K562 (cell line): ENCODE results near the gene TLDC2. TPM values are rescaled to one million over a fixed set of nuclear protein-coding genes. Genes with fewer than 3 reads are reported as not detected.

Experiments used
- ATAC-seq: fragments of 200-7000 bp; cut with Tn5 transposase; 3 replicates; pipeline ENCODE4 v1.9.1; 2020; ENCODE audit warnings: moderate library complexity
- BruUV-seq: library from RNA; stranded (reverse); fragments of 400-500 nt; replicated peaks from 2 replicates; lab custom pipeline; 2021; lab: Mats Ljungman, UMichigan
- CTCF ChIA-PET: fragments of 300-600 bp; formaldehyde crosslinking; extraction: SDS; loops from one replicate; lab custom pipeline; 2021; ENCODE audit warnings: low intra/inter-chr PET ratio; lab: Yijun Ruan, JAX
- POLR2A ChIA-PET: fragments of 300-600, 350-650 bp; sonication (Branson Sonifier 250); formaldehyde crosslinking; extraction: SDS; loops from one replicate; lab custom pipeline; 2021; ENCODE audit warnings: antibody characterized with exemption, inconsistent platforms; lab: Yijun Ruan, JAX
- DNase-seq, 4 experiments: peaks; one replicate each; pipeline versions ENCODE4 v3.0.0 to v3.0.0-alpha.2; 2011 to 2018; ENCODE audit warnings: low spot score in 3 of 4, mixed read lengths in 3 of 4; ENCODE audit errors: extremely low read depth in 1 of 4
- FAIRE-seq: peaks from 2 replicates; lab custom pipeline; 2011; peaks lifted over from hg19 to GRCh38; lab: Jason Lieb, UNC
- H2AFZ ChIP-seq: 2 replicates; pipeline ENCODE4 v1.6.0; 2011; ENCODE audit warnings: low read depth, low read length, control low read depth, inconsistent platforms
- H3K27ac ChIP-seq: fragments of 200-600 bp; 3 replicates; pipeline ENCODE4 v1.8.0; 2011; ENCODE audit warnings: low read depth, mild to moderate bottlenecking, control low read depth, inconsistent platforms, low read length, moderate library complexity, mixed read lengths; ENCODE audit errors: extremely low read depth
- H3K27me3 ChIP-seq, 2 experiments: fragments of 300-600 bp in 1 of 2; 2 replicates in 1 of 2; 3 replicates in 1 of 2; pipeline versions ENCODE4 v1.6.0 to v1.8.0; 2011; ENCODE audit warnings: inconsistent platforms in 2 of 2, low read length in 2 of 2, mild to moderate bottlenecking in 1 of 2, mixed read lengths in 1 of 2, moderate library complexity in 1 of 2; ENCODE audit not compliant: control insufficient read depth in 2 of 2, insufficient read depth in 2 of 2
- H3K36me3 ChIP-seq: fragments of 300-600 bp; 3 replicates; pipeline ENCODE4 v1.8.0; 2011; ENCODE audit warnings: mild to moderate bottlenecking, low read length, inconsistent platforms; ENCODE audit not compliant: control insufficient read depth, insufficient read depth
- H3K4me1 ChIP-seq, 2 experiments: fragments of 200-600 bp in 1 of 2; replicated peaks in 1 of 2; 2 replicates in 1 of 2; 3 replicates in 1 of 2; pipeline versions ENCODE4 v1.5.1 to v1.8.0; 2011; ENCODE audit warnings: inconsistent platforms in 2 of 2, low read length in 2 of 2, mild to moderate bottlenecking in 1 of 2, mixed read lengths in 1 of 2, moderate library complexity in 1 of 2; ENCODE audit not compliant: control insufficient read depth in 2 of 2, insufficient read depth in 2 of 2
- H3K4me2 ChIP-seq: 2 replicates; pipeline ENCODE4 v1.6.1; 2011; ENCODE audit warnings: low read length, control low read depth, inconsistent platforms, mixed read lengths; ENCODE audit not compliant: insufficient read depth
- H3K4me3 ChIP-seq: fragments of 200-600 bp; sonication (generic), shearing (Covaris generic); 2 replicates; pipeline ENCODE4 v1.5.1; 2016; ENCODE audit warnings: control low read depth, inconsistent platforms
- H3K79me2 ChIP-seq: fragments of 200-600 bp; 3 replicates; pipeline ENCODE4 v1.8.0; 2011; ENCODE audit warnings: low read length, inconsistent platforms; ENCODE audit not compliant: control insufficient read depth, insufficient read depth
- H3K9ac ChIP-seq, 2 experiments: 2 replicates each; pipeline versions ENCODE4 v1.6.0 to v1.6.1; 2011; ENCODE audit warnings: low read depth in 2 of 2, low read length in 2 of 2, control low read depth in 1 of 2, inconsistent platforms in 1 of 2, mild to moderate bottlenecking in 1 of 2, mixed read lengths in 1 of 2; ENCODE audit not compliant: insufficient read depth in 1 of 2
- H3K9me1 ChIP-seq: one replicate; pipeline ENCODE4 v1.6.0; 2011; ENCODE audit warnings: inconsistent platforms, mild to moderate bottlenecking, low read length, moderate library complexity; ENCODE audit not compliant: control insufficient read depth, insufficient read depth
- H3K9me3 ChIP-seq: replicated peaks from 2 replicates; pipeline ENCODE4 v1.5.1; 2011; ENCODE audit warnings: low read depth, low read length, inconsistent platforms; ENCODE audit not compliant: control insufficient read depth, insufficient read depth
- H4K20me1 ChIP-seq: replicated peaks from 2 replicates; pipeline ENCODE4 v1.6.1; 2011; ENCODE audit warnings: low read length, inconsistent platforms, mixed read lengths; ENCODE audit not compliant: control insufficient read depth, insufficient read depth
- CEBPG ChIP-seq, 3 experiments: fragments of 200-800 bp in 1 of 3; sonication (Bioruptor generic) in 1 of 3; sonication (generic) in 1 of 3; formaldehyde crosslinking in 1 of 3; IDR thresholded peaks in 2 of 3; conservative IDR thresholded peaks in 1 of 3; 2 replicates each; pipeline versions ENCODE4 v1.6.1 to v1.8.0; 2016 to 2022; ENCODE audit warnings: missing compliant biosample characterization in 2 of 3, missing genetic modification characterization in 2 of 3, mild to moderate bottlenecking in 1 of 3, missing genetic modification reagents in 1 of 3
- ELF1 ChIP-seq: fragments of 200-800 bp; sonication (Bioruptor generic); IDR thresholded peaks from 2 replicates; pipeline ENCODE4 v1.6.1; 2016; ENCODE audit warnings: missing genetic modification characterization, missing compliant biosample characterization
- EP300 ChIP-seq: IDR thresholded peaks from 2 replicates; pipeline ENCODE4 v1.6.1; 2012; ENCODE audit warnings: low read length, improper control_type of control experiment
- ZBTB7A ChIP-seq: IDR thresholded peaks from 2 replicates; pipeline ENCODE4 v1.6.1; 2011; ENCODE audit warnings: low read depth, mild to moderate bottlenecking, low read length, moderate library complexity, borderline replicate concordance; ENCODE audit not compliant: control insufficient read depth
- ZNF668 ChIP-seq: fragments of 250-450 bp; sonication (Bioruptor Pico); IDR thresholded peaks from 2 replicates; pipeline ENCODE4 v1.8.0; 2022; ENCODE audit warnings: mild to moderate bottlenecking, inconsistent platforms
- in situ Hi-C: fragments of 300-500 bp; cut with MboI; formaldehyde crosslinking; loops from 4 replicates; pipeline ENCODE4 v1.15.0; 2018; ENCODE audit warnings: inconsistent platforms, mixed read lengths
- intact Hi-C: fragments of 100-400 bp; cut with micrococcal nuclease; formaldehyde crosslinking; loops from 2 replicates; pipeline ENCODE4 v1.14.2; 2022
- polyA plus RNA-seq, 8 experiments: library from polyadenylated mRNA; depleted of rRNA in 4 of 8; stranded (reverse) in 5 of 8; unstranded in 3 of 8; fragments of >200 nt; fragmentation: Nextera tagmentation in 2 of 8; fragmentation: Illumina TruSeq in 1 of 8; extraction: Ambion mirVana in 2 of 8; extraction: Trizol in 1 of 8; gene quantifications; 2 replicates each; pipeline versions ENCODE4 v1.2.1 to v1.2.3, GENCODE V29; 2011 to 2014; ENCODE audit warnings: inconsistent platforms in 1 of 8, missing spikeins in 1 of 8
- total RNA-seq, 7 experiments: library from RNA; depleted of rRNA in 6 of 7; stranded (reverse); fragments of >200 nt in 6 of 7; fragmentation: Illumina TruSeq in 2 of 7; extraction: Trizol in 2 of 7; gene quantifications; 2 replicates each; pipeline versions ENCODE4 v1.2.1 to v1.2.3, GENCODE V29; 2011 to 2021; ENCODE audit warnings: low replicate concordance in 1 of 7
- TF ChIP-seq, protein P1 (sequence below): fragments of 450-650 bp; IDR thresholded peaks from 2 replicates; pipeline ENCODE4 v1.6.1; 2016
- TF ChIP-seq, protein P2 (sequence below): sonication (generic); formaldehyde crosslinking; IDR thresholded peaks from 2 replicates; pipeline ENCODE4 v1.8.0; 2023; ENCODE audit warnings: mild to moderate bottlenecking, missing genetic modification reagents
- TF ChIP-seq, protein P3 (sequence below): fragments of 450-650 bp; formaldehyde crosslinking; conservative IDR thresholded peaks from 2 replicates; pipeline ENCODE4 v1.4.0; 2022; ENCODE audit warnings: mild to moderate bottlenecking, missing genetic modification characterization
- TF ChIP-seq, protein P4 (sequence below), 2 experiments: fragments of 150-350 bp in 1 of 2; IDR thresholded peaks; 2 replicates each; pipeline ENCODE4 v1.6.1; 2012 to 2016; ENCODE audit warnings: low read depth in 2 of 2, low read length in 2 of 2, mild to moderate bottlenecking in 1 of 2, moderate library complexity in 1 of 2

Gene TLDC2
- total and polyA plus RNA-seq, 9 of the 15 experiments (the other 6 are each of a cell fraction or from before 2014, with no cell fraction given), result not detected

DNA sequence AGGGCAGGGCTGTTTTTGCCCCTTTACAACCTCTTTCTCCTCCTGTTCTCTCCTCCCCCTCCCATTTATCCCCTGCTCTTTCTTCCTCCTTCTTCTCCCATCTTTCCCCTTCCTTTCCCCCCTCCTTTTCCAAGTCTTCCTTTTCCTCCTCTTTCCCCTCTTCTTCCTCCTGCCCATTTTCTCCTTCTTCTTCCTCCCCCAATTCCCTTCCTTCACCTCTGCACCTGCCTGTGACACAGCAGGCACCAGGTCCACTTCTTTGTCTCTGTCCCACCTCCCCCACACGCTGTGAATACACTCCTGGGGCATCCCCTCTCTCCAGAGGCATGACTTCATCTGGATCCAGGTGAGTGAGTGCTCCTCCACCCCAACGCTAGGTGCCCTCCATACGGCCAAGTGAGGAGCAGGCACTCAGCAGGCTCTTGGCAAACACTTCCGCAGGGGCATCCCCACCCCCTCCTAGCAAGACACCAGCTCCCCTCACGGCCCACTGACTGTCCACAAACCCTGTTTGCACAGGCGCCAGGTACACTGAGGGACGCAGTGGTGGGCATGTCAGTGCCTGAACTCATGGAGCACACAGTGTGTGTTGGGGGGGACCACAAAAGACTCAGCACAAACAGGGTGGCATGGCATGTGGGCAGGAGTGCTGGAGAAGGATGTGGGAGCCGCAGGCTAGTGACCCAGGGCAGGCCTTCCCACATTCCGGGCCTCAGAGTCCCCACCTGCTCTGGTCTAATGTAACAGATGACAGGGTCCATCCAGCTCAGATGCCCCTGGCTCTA, 10.7 kb upstream of the TLDC2 start (continued):
- no peak for TF ChIP-seq CEBPG (CRISPR knock-in tag; IDR thresholded peaks at IDR 0.05)
- TF ChIP-seq CEBPG (tag; conservative IDR thresholded peaks at IDR 0.05 in 1 of 2, IDR thresholded peaks at IDR 0.05 in 1 of 2), result no peak
- TF ChIP-seq, protein P1, sequence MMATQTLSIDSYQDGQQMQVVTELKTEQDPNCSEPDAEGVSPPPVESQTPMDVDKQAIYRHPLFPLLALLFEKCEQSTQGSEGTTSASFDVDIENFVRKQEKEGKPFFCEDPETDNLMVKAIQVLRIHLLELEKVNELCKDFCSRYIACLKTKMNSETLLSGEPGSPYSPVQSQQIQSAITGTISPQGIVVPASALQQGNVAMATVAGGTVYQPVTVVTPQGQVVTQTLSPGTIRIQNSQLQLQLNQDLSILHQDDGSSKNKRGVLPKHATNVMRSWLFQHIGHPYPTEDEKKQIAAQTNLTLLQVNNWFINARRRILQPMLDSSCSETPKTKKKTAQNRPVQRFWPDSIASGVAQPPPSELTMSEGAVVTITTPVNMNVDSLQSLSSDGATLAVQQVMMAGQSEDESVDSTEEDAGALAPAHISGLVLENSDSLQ, result no peak
- TF ChIP-seq, all 486 proteins: peak for 13

DNA sequence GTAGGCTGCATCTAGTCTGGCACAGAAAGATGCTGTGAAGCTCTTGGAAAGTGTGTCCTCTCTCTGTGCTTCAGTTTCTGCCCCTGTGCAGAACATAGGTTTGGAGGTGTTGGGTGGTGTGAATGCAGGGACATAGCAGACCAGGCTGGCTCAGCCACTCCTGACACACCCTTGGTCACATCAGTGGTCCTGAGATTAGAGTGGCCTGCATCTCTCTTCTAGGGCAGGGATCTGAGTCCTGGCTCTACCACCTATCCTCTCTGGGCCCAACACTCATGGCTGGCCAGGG, 10.1 kb upstream of the TLDC2 start:
- peaks cover 6% of the 10 kb centered on the region; the same call in 1 of the 3 replicates for H3K36me3 ChIP-seq
- in situ Hi-C loops, result no loop called here
- FAIRE-seq, result no peak
- TF ChIP-seq, protein P2, sequence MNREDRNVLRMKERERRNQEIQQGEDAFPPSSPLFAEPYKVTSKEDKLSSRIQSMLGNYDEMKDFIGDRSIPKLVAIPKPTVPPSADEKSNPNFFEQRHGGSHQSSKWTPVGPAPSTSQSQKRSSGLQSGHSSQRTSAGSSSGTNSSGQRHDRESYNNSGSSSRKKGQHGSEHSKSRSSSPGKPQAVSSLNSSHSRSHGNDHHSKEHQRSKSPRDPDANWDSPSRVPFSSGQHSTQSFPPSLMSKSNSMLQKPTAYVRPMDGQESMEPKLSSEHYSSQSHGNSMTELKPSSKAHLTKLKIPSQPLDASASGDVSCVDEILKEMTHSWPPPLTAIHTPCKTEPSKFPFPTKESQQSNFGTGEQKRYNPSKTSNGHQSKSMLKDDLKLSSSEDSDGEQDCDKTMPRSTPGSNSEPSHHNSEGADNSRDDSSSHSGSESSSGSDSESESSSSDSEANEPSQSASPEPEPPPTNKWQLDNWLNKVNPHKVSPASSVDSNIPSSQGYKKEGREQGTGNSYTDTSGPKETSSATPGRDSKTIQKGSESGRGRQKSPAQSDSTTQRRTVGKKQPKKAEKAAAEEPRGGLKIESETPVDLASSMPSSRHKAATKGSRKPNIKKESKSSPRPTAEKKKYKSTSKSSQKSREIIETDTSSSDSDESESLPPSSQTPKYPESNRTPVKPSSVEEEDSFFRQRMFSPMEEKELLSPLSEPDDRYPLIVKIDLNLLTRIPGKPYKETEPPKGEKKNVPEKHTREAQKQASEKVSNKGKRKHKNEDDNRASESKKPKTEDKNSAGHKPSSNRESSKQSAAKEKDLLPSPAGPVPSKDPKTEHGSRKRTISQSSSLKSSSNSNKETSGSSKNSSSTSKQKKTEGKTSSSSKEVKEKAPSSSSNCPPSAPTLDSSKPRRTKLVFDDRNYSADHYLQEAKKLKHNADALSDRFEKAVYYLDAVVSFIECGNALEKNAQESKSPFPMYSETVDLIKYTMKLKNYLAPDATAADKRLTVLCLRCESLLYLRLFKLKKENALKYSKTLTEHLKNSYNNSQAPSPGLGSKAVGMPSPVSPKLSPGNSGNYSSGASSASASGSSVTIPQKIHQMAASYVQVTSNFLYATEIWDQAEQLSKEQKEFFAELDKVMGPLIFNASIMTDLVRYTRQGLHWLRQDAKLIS (CRISPR knock-in tag), result no peak
- no peak for TF ChIP-seq ZBTB7A
- TF ChIP-seq, protein P3, sequence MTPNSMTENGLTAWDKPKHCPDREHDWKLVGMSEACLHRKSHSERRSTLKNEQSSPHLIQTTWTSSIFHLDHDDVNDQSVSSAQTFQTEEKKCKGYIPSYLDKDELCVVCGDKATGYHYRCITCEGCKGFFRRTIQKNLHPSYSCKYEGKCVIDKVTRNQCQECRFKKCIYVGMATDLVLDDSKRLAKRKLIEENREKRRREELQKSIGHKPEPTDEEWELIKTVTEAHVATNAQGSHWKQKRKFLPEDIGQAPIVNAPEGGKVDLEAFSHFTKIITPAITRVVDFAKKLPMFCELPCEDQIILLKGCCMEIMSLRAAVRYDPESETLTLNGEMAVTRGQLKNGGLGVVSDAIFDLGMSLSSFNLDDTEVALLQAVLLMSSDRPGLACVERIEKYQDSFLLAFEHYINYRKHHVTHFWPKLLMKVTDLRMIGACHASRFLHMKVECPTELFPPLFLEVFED (CRISPR knock-in tag), result no peak
- TF ChIP-seq, protein P4, sequence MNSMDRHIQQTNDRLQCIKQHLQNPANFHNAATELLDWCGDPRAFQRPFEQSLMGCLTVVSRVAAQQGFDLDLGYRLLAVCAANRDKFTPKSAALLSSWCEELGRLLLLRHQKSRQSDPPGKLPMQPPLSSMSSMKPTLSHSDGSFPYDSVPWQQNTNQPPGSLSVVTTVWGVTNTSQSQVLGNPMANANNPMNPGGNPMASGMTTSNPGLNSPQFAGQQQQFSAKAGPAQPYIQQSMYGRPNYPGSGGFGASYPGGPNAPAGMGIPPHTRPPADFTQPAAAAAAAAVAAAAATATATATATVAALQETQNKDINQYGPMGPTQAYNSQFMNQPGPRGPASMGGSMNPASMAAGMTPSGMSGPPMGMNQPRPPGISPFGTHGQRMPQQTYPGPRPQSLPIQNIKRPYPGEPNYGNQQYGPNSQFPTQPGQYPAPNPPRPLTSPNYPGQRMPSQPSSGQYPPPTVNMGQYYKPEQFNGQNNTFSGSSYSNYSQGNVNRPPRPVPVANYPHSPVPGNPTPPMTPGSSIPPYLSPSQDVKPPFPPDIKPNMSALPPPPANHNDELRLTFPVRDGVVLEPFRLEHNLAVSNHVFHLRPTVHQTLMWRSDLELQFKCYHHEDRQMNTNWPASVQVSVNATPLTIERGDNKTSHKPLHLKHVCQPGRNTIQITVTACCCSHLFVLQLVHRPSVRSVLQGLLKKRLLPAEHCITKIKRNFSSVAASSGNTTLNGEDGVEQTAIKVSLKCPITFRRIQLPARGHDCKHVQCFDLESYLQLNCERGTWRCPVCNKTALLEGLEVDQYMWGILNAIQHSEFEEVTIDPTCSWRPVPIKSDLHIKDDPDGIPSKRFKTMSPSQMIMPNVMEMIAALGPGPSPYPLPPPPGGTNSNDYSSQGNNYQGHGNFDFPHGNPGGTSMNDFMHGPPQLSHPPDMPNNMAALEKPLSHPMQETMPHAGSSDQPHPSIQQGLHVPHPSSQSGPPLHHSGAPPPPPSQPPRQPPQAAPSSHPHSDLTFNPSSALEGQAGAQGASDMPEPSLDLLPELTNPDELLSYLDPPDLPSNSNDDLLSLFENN (IDR thresholded peaks at IDR 0.05; ENCODE audit: low read depth in 2 of 2, low read length in 2 of 2), result no peak
- no peak for TF ChIP-seq ZNF668 (CRISPR knock-in tag)
- no peak for TF ChIP-seq ELF1
- no peak for TF ChIP-seq EP300

More for the DNA sequence above, 10.1 kb upstream of the TLDC2 start:
- DNase-seq (no peak), ATAC-seq (no peak)
- Histone ChIP-seq H3K4me3 (no peak overlapping the region), H3K4me2 (peak overlapping the region; percentile 1; the same call in 1 of the 2 replicates), H3K9me1 (no peaks in the 10 kb centered on the region), H3K9ac (peak overlapping the region in 1 of 2 experiments; percentile 67; a peak in 1 of 4 replicates), H2AFZ (no peak overlapping the region), H3K79me2 (peaks cover 26% of the 10 kb centered on the region), H3K27ac (no peak overlapping the region), H3K27me3 (no peaks in the 10 kb centered on the region), H3K9me3 (no peaks in the 10 kb centered on the region), H3K4me1 (peaks cover 21 to 52% of the 10 kb centered on the region in 2 experiments), H4K20me1 (no peaks in the 10 kb centered on the region)
- ChIA-PET CTCF (no interaction called here), POLR2A (no interaction called here)
- BruUV-seq, result no TSS peak
- intact Hi-C loops, result no loop called here
